Stimulated activated CD8-positive, alpha-beta memory T cell treated with anti-CD3 and anti-CD28 coated beads, Interleukin-4, amount 100 ng/mL, for 1 hour (primary cell): ENCODE data around the gene LSM4.
"Not testable (repeated sequence)": the region's sequence is repeated elsewhere in the genome, so short reads cannot be mapped to it uniquely, and the experiment has no call there.

ENCODE experiments used
- DNase-seq, 2 donors: peaks; one replicate each; pipeline ENCODE4 v3.0.0-alpha.2; 2020; ENCODE audit warnings: low read depth in 2 of 2, low spot score in 1 of 2

Gene LSM4

DNA sequence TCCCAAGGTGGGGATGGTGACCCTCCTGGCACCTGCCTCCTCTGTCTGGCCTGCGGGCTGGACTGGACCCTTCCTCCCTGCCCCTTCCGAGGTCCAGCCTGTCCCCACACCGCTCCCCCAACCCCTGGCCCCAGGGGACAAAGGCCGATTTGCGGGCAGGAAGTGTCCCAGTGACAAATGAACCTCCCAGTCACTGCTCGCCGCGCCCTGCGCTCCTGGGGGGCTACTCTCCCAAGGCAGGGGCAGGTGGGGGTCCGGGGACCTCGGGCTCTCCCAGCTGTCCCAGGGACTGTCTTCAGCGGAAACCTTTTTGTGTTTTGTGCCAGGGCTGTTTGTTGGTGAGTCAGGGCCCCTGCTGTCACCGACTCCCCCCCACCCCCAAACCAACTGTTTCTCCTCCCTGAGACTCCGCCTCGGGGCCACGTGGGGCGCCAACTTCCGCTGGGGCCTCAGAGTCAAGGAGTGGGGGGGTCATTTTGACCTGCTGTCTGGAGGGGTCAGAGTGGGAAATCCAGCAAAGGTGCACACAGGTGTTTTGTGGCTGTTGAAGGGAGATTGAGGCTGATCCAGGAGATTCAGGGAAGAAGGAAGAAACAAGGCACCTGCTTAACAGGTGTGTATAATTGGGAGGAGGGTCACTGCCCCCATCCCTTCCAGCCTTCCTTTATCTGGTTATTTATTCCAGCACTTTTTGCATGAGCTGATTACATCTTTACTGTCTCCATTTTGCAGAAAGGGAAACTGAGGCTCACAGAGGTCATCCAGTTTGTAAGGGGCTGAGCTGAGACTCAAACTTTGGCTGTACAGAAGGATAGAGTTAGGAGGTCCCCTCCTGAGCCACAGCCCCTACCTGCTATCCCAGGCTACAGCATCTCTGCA is 18.4 kb upstream of the LSM4 start:
- DNase-seq = peak; percentile 36 to 39

GRCh38 chr19:18340190-18340989 is 17.5 kb upstream of the LSM4 start, which contains the start of gene PGPEP1:
Gene PGPEP1, plus strand, starts transcription at chr19:18340598. Its CDS starts 84 bp downstream, at chr19:18340682.
- DNase-seq = peak; percentile 22 to 39

DNA sequence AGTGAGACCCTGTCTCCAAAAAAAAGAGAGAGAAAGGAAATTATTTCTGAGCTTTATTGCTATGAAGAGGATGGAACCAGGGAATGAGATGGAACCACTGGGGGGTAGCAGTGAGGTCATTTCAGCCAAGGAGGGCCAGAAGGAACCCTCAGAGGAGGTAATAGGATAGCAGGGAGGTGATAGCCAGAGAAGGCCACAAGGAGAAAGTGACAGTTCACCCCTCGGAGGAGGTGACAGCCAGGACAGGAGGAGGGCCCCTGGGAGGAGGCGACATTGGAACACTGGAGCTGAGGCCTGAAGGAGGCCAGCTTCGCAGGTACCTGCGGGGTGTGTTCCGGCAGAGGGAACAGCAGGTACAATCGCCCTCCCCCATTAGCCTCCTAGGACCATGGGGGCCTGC is 16.8 kb upstream of the LSM4 start:
- DNase-seq = no peak

DNA sequence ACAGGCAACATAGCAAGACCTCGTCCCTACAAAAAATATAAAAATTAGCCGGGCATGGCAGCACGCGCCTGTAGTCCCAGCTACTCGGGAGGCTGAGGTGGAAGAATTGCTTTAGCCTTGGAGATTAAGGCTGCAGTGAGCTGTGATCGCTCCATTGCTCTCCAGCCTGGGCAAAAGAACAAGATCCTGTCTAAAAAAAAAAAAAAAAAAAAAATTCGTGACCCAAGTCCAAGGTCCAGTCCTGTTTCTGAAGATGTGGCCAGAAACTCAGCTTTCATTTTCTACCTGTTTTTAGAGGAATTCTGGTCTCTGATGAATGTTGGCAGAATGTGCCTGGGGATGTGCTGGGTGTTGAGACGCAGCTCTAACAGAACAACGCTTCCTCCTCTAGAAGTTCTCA is 15.7 kb upstream of the LSM4 start:
- DNase-seq = no peak

DNA sequence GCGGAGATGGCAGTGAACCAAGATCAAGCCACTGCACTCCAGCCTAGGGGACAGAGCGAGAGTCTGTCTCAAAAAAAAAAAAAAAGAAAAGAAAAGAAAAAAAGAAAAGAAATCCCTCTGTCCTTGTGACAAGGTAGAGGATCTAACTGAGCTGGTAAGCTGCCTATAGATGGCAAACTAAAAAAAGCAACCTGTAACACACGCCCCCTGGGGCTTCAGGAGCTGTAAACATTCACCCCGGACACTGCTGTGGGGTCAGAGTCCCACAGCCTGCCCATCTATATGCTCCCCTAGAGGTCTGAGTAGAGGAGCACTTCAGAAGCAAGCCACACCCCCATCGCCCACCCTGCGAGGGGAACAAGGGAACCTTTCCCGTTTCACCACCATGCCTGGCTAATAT is 13.2 kb upstream of the LSM4 start:
- no peak for DNase-seq

DNA sequence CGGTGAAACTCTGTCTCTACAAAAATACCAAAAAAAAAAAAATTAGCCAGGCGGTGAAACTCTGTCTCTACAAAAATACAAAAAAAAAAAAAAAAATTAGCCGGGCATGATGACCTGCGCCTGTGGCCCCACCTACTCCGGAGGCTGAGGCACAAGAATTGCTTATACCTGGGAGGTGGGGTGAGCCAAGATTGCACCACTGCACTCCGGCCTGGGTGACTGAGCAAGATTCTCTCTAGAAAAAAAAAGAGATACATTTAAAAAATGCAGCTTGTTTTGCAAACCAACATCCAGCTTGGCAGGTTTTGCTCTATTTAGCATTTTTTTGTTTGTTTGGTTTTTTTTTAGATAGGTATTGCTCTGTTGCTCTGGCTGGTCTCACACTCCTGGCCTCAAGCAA is 10.8 kb upstream of the LSM4 start:
- no peak for DNase-seq

DNA sequence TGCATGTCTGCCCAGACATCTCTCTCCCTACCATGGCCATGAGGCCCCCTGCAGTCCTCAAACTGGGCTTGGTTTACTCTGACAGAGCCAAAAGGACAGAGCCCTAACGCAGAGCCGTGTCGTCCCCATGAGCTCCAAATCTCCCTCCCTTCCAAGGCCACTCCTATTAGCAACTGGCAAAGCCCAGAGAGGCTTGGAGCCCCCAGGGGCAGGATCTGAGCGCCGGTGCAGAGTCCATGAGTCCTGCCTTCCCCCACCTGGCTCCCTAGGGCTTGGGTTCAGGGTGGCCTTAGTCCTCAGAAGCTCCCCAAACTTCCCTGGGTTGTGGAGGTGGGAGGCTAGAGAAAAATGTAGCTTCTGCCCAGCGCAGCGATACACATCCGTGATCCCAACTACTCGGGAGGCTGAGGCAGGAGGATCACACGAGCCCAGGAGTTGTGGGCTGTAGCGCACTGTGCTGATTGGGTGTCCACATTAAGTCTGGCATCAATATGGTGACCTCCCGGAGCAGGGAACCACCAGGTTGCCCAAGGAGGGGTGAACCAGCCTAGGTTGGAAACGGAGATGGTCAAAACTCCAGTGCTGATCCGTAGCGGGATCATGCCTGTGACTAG is 10.1 kb upstream of the LSM4 start:
- no peak for DNase-seq

DNA sequence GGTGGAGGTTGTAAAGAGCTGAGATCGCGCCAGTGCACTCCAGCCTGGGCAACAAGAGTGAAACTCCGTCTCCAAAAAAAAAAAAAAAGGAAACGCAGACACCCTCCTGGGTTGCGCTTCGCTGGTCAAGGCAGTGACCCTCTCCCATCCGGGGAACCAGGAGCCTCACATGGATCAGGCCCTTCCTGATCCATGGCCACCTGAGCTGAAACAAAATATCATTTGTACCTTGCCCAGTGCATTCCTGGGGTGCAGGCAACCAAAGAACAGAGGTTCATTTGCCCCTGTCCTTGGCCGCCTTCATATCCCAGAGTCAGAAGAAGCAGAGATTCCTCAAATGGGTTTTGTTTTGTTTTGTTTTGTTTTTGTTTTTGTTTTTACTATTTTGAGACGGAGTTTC is 8.0 kb upstream of the LSM4 start:
- DNase-seq = no peak

GRCh38 chr19:18329035-18329376 is 6.1 kb upstream of the LSM4 start:
- DNase-seq = no peak

DNA sequence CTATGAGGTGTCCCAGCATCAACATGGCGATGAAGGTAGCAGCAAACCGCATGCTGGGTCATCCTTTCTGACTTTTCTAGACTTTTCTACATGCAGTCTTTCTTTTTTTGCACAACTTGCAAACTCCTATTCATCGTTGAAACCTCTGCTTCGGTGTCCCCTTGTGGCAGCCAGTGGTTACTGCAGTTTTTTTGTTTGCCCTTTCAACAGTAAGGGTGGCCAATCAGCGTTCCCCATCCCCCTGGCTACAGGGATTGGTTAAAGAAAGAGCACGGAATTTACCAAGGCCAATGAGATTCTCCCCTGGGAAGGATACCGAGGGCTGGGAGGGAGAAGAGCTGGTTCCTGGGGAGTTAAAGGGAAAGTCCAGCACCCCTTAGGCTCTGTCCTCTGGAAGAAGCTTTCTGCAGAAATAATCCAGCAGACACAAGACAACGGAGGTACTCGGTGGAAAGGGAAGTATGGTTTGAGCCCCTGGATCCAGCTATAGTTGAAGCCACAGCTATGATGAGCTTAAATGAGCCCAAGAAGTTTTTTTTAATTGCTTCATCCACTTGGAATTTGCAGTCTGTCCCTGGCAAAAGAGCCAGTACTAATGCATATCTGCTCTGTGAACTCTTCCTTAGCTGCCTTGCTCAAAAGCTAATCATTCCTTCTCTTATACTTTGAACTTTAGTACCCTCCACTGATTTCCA is 5.6 kb upstream of the LSM4 start:
- DNase-seq = peak; percentile 66 to 76

GRCh38 chr19:18326772-18327171 is 3.9 kb upstream of the LSM4 start:
- no peak for DNase-seq

- DNase-seq = not testable (repeated sequence)
Measured at GRCh38 chr19:18324373-18324731, 1.5 kb upstream of the LSM4 start.

- no peak for DNase-seq
Measured at GRCh38 chr19:18322318-18322758, 538 bp downstream of the LSM4 start.

- no peak for DNase-seq
Measured at GRCh38 chr19:18321734-18322102, 1.2 kb downstream of the LSM4 start.

GRCh38 chr19:18320865-18321733 is 1.8 kb downstream of the LSM4 start:
- no peak for DNase-seq

DNA sequence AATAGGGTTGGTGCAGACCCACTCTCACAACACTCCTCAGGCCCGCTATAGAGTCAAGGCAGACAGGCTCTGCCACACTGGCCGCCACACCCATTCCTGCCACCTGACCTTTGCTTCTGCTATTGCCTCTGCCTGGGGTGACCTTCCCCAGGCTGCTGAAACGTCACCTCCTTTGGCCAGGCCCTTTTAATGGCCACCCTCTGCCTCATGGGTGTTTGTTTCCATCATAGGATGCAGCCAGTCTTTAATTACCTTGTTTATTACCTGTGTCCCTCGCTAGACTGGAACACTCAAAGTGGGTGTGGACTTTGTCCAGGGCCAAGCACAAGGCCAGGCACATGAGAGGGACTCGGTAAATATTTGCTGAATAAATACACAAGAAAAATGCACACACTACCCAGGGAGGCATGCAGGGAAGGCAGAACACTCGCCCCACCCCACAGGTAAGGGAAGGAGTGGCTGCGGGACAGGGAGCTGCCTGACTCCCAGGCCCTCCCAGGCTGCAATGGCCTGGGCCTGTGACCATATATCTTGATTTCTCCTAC is 3.2 kb downstream of the LSM4 start:
- DNase-seq = no peak

DNA sequence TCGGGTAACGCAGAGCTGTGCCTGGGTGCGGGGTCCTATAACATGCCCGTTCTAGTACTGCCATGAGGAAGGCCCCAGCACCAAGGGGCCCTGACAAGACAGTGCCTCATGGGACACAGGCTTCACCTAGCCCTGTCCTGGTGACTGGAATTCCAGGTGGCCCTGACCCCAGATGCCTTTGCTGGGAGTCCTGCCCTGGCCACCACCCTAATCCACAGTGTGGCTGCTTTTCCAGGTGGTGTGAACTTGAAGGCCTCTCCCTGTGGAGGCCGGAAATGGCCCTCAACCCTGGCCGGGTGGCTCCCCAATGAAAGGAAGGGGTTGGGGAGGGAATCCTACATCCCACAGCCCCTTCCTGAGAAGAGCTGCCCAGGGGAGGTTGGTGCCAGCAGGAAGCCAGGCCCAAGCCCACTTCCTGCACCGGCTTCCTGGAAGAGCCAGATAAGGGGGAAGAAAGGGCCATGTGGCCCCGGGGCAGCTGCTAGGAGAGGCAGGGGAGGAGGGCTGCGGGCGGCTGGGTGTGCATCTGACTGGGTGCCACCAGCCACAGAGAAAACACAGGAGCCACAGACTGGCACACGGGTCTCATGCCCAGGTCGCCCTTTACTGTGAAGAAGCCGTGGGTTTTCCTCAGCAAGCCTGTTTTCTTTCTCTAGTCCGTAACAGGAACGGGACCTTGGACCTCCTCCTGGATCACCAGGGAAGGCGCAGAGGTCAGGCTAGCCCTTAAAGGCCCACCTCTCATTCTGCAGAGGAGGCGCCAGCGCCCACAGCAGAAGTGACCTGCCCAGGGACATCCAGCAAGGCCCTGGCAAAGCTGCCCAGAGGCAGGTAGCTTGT is 4.7 kb downstream of the LSM4 start:
- DNase-seq = no peak

GRCh38 chr19:18313398-18313797 is 9.5 kb downstream of the LSM4 start:
- DNase-seq = no peak

DNA sequence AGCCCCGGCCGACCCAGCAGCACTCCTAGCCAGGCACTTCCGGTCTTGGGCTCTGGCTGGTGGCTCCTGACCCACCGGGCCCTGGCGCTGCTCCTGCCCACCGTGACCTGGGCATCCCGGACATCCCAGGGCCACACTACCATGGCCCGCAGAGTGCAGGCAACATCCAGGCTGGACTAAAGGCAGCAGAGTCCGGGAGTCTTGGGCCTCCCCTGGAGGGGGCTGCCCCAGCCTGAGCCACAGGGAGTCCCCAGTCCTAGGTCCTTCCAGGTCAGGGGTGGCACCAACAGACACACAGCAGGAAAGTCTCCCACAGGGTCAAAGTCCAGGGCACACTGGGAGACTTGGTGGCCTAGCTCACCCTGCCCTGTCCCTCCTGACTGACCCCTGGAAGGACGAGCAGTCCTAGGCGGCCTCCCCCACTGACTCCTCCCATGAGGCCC is 10.8 kb downstream of the LSM4 start:
- no peak for DNase-seq
